Keratinocyte (primary cell): Measurements from ENCODE around the gene LSG1. TPM values are rescaled to one million over a fixed set of nuclear protein-coding genes. Genes with fewer than 3 reads are reported as not detected.
"Not testable (repeated sequence)": the region's sequence is repeated elsewhere in the genome, so short reads cannot be mapped to it uniquely, and the experiment has no call there.

Experiments used
- DNase-seq: peaks from one replicate; pipeline ENCODE4 v3.0.0-alpha.2; 2011; ENCODE audit warnings: low read depth, missing footprints, low spot score
- FAIRE-seq: peaks from 2 replicates; lab custom pipeline; 2011; peaks lifted over from hg19 to GRCh38; lab: Jason Lieb, UNC
- H2AFZ ChIP-seq: 2 replicates; pipeline ENCODE4 v1.6.0; 2012; ENCODE audit warnings: low read length, control low read depth, inconsistent platforms; ENCODE audit not compliant: control insufficient read depth
- H3K27ac ChIP-seq: 2 replicates; pipeline ENCODE4 v1.5.1; 2011; ENCODE audit warnings: low read length; ENCODE audit not compliant: control insufficient read depth, insufficient read depth
- H3K27me3 ChIP-seq: 3 replicates; pipeline ENCODE4 v1.6.0; 2011; ENCODE audit warnings: low read length; ENCODE audit not compliant: control insufficient read depth, insufficient read depth; ENCODE audit errors: extremely low read depth
- H3K36me3 ChIP-seq, 2 experiments: 2 replicates in 1 of 2; 3 replicates in 1 of 2; pipeline ENCODE4 v1.5.1; 2011; ENCODE audit warnings: low read length in 2 of 2, mild to moderate bottlenecking in 1 of 2; ENCODE audit not compliant: control insufficient read depth in 2 of 2, insufficient read depth in 2 of 2; ENCODE audit errors: extremely low read depth in 1 of 2
- H3K4me1 ChIP-seq: 3 replicates; pipeline ENCODE4 v1.5.1; 2011; ENCODE audit warnings: low read length; ENCODE audit not compliant: control insufficient read depth, insufficient read depth; ENCODE audit errors: extremely low read depth
- H3K4me2 ChIP-seq: 3 replicates; pipeline ENCODE4 v1.6.0; 2011; ENCODE audit warnings: low read depth, low read length; ENCODE audit not compliant: control insufficient read depth, insufficient read depth; ENCODE audit errors: extremely low read depth
- H3K4me3 ChIP-seq, 3 experiments: fragments of 200-600 bp in 1 of 3; sonication (generic) in 1 of 3; 2 replicates in 2 of 3; 3 replicates in 1 of 3; pipeline ENCODE4 v1.5.1; 2011 to 2016; ENCODE audit warnings: low read length in 3 of 3, mild to moderate bottlenecking in 3 of 3, control low read depth in 2 of 3, inconsistent platforms in 1 of 3, low read depth in 1 of 3, mixed read lengths in 1 of 3, mixed run types in 1 of 3, moderate library complexity in 1 of 3; ENCODE audit not compliant: control insufficient read depth in 2 of 3, insufficient read depth in 2 of 3; ENCODE audit errors: extremely low read depth in 1 of 3
- H3K79me2 ChIP-seq: 2 replicates; pipeline ENCODE4 v1.6.0; 2012; ENCODE audit warnings: low read length; ENCODE audit not compliant: control insufficient read depth, insufficient read depth
- H3K9ac ChIP-seq: 3 replicates; pipeline ENCODE4 v1.6.0; 2011; ENCODE audit warnings: low read length; ENCODE audit not compliant: control insufficient read depth, insufficient read depth; ENCODE audit errors: extremely low read depth
- H3K9me1 ChIP-seq: 3 replicates; pipeline ENCODE4 v1.6.0; 2011; ENCODE audit warnings: low read length; ENCODE audit not compliant: control insufficient read depth, insufficient read depth; ENCODE audit errors: extremely low read depth
- H3K9me3 ChIP-seq: 2 replicates; pipeline ENCODE4 v1.5.1; 2012; ENCODE audit warnings: low read depth, low read length; ENCODE audit not compliant: control insufficient read depth
- H4K20me1 ChIP-seq: 3 replicates; pipeline ENCODE4 v1.6.0; 2011; ENCODE audit warnings: low read length; ENCODE audit not compliant: control insufficient read depth, insufficient read depth; ENCODE audit errors: extremely low read depth
- CTCF ChIP-seq, 3 experiments: IDR thresholded peaks in 1 of 3; conservative IDR thresholded peaks in 1 of 3; optimal IDR thresholded peaks in 1 of 3; 2 replicates in 2 of 3; 3 replicates in 1 of 3; pipeline versions ENCODE3 to v1.5.1; 2011; ENCODE audit warnings: low read length in 3 of 3, mild to moderate bottlenecking in 3 of 3, moderate library complexity in 2 of 3, control low read depth in 1 of 3, inconsistent platforms in 1 of 3; ENCODE audit not compliant: insufficient read depth in 2 of 3; ENCODE audit errors: extremely low read depth in 1 of 3
- EZH2 ChIP-seq: IDR thresholded peaks from one replicate; pipeline ENCODE4 v1.6.1; 2012; ENCODE audit warnings: inconsistent platforms, mild to moderate bottlenecking, low read length, moderate library complexity
- dilution Hi-C: fragments of 300-500 bp; cut with MboI; formaldehyde crosslinking; loops from one replicate; pipeline ENCODE4 v1.7.0; 2020; ENCODE audit warnings: low sequenced_read_pairs; ENCODE audit not compliant: extremely low pct_ligation_motif_present
- polyA plus RNA-seq, 5 experiments: library from polyadenylated mRNA; depleted of rRNA in 3 of 5; stranded (reverse) in 3 of 5; stranded (forward) in 1 of 5; unstranded in 1 of 5; fragments of >200 nt; gene quantifications; 1 replicate in 1 of 5; 2 replicates in 3 of 5; 3 replicates in 1 of 5; pipeline versions ENCODE4 v1.2.1 to v1.2.3, GENCODE V29; 2011 to 2012; ENCODE audit warnings: missing spikeins in 2 of 5, low read depth in 1 of 5, low replicate concordance in 1 of 5

Gene LSG1
- polyA plus RNA-seq, 1 donor (not counting 4 experiments of a cell fraction or from before 2014, with no cell fraction given): 40.7 TPM

- TF ChIP-seq CTCF (optimal IDR thresholded peaks at IDR 0.05 in 1 of 3, IDR thresholded peaks at IDR 0.05 in 1 of 3, conservative IDR thresholded peaks at IDR 0.05 in 1 of 3; ENCODE audit: extremely low read depth in 1 of 3, insufficient read depth in 2 of 3, low read length in 3 of 3) (no peak), EZH2 (no peak)
- Histone ChIP-seq H3K36me3 (peaks cover 5 to 7% of the 10 kb centered on the region in 2 experiments), H3K79me2 (no peaks in the 10 kb centered on the region), H2AFZ (no peak overlapping the region), H3K4me1 (no peaks in the 10 kb centered on the region), H3K9me1 (no peaks in the 10 kb centered on the region), H3K4me2 (no peak overlapping the region), H3K4me3 (no peak overlapping the region), H3K27ac (no peak overlapping the region), H3K9ac (no peak overlapping the region), H3K9me3 (no peaks in the 10 kb centered on the region), H3K27me3 (no peaks in the 10 kb centered on the region), H4K20me1 (no peaks in the 10 kb centered on the region)
- dilution Hi-C loops: no loop called here
- DNase-seq (no peak), FAIRE-seq (no peak)
Observed at GRCh38 chr3:194606163-194606562, 65.8 kb downstream of the LSG1 start.

GRCh38 chr3:194605314-194605713, 66.7 kb downstream of the LSG1 start:
- H3K4me3 ChIP-seq, H2AFZ ChIP-seq, H3K27me3 ChIP-seq, H3K27ac ChIP-seq, H4K20me1 ChIP-seq, DNase-seq, H3K36me3 ChIP-seq, H3K9me3 ChIP-seq, dilution Hi-C loops, H3K9me1 ChIP-seq, FAIRE-seq, H3K4me1 ChIP-seq, H3K9ac ChIP-seq, H3K79me2 ChIP-seq, H3K4me2 ChIP-seq: not testable (repeated sequence)

GRCh38 chr3:194604837-194605236, 67.2 kb downstream of the LSG1 start:
- FAIRE-seq (no peak), DNase-seq (no peak)
- dilution Hi-C loops: no loop called here
- Histone ChIP-seq H3K27me3 (no peaks in the 10 kb centered on the region), H3K9me3 (no peaks in the 10 kb centered on the region), H3K27ac (no peak overlapping the region), H4K20me1 (no peaks in the 10 kb centered on the region), H3K36me3 (peaks cover 5 to 7% of the 10 kb centered on the region in 2 experiments), H3K4me2 (no peak overlapping the region), H3K79me2 (no peaks in the 10 kb centered on the region), H3K9ac (no peak overlapping the region), H2AFZ (no peak overlapping the region), H3K4me1 (no peaks in the 10 kb centered on the region), H3K9me1 (no peaks in the 10 kb centered on the region), H3K4me3 (no peak overlapping the region)
- TF ChIP-seq EZH2: no peak
- no peak for TF ChIP-seq CTCF (optimal IDR thresholded peaks at IDR 0.05 in 1 of 3, IDR thresholded peaks at IDR 0.05 in 1 of 3, conservative IDR thresholded peaks at IDR 0.05 in 1 of 3; ENCODE audit: extremely low read depth in 1 of 3, insufficient read depth in 2 of 3, low read length in 3 of 3)
